ENCODE data around the gene SPDYE1. TPM values are rescaled to one million over a fixed set of nuclear protein-coding genes. Genes with fewer than 3 reads are reported as not detected.
"Not testable (repeated sequence)": the region's sequence is repeated elsewhere in the genome, so short reads cannot be mapped to it uniquely, and the experiment has no call there.

Gene SPDYE1
- polyA plus RNA-seq, 3 donors from 2014 or later = 0.22 TPM; not detected in 2

- H3K4me3 Mint-ChIP-seq, H3K27ac Mint-ChIP-seq, DNase-seq, H3K9me3 Mint-ChIP-seq, H3K36me3 Mint-ChIP-seq: not testable (repeated sequence)
- H3K27me3 Mint-ChIP-seq (ENCODE audit: low read depth in 3 of 3) = peaks cover 4 to 13% (median 7%) of the 10 kb centered on the region in 3 donors
- peaks cover 18 to 19% of the 10 kb centered on the region in 2 donors for H3K4me1 Mint-ChIP-seq
Measured at GRCh38 chr7:44022796-44023467, 25.2 kb downstream of the SPDYE1 start.

GRCh38 chr7:44029433-44029832 lies 31.7 kb downstream of the SPDYE1 start:
- H3K27ac Mint-ChIP-seq; H3K36me3 Mint-ChIP-seq; DNase-seq; H3K27me3 Mint-ChIP-seq (ENCODE audit: low read depth in 3 of 3); H3K4me1 Mint-ChIP-seq; H3K4me3 Mint-ChIP-seq; H3K9me3 Mint-ChIP-seq: not testable (repeated sequence)

- not testable (repeated sequence) for H3K36me3 Mint-ChIP-seq; H3K4me1 Mint-ChIP-seq; H3K9me3 Mint-ChIP-seq; H3K27ac Mint-ChIP-seq; DNase-seq; H3K27me3 Mint-ChIP-seq (ENCODE audit: low read depth in 3 of 3); H3K4me3 Mint-ChIP-seq
Measured at GRCh38 chr7:44030029-44030428, 32.3 kb downstream of the SPDYE1 start.

GRCh38 chr7:44031319-44031718 lies 33.6 kb downstream of the SPDYE1 start:
- DNase-seq; H3K4me3 Mint-ChIP-seq; H3K9me3 Mint-ChIP-seq; H3K4me1 Mint-ChIP-seq; H3K27me3 Mint-ChIP-seq (ENCODE audit: low read depth in 3 of 3); H3K36me3 Mint-ChIP-seq; H3K27ac Mint-ChIP-seq: not testable (repeated sequence)

- H3K4me3 Mint-ChIP-seq, H3K36me3 Mint-ChIP-seq, H3K27ac Mint-ChIP-seq: not testable (repeated sequence)
Measured at GRCh38 chr7:44032031-44032430, 34.3 kb downstream of the SPDYE1 start.

GRCh38 chr7:44033971-44034844 lies 36.5 kb downstream of the SPDYE1 start:
- H3K4me3 Mint-ChIP-seq; H3K27me3 Mint-ChIP-seq (ENCODE audit: low read depth in 3 of 3); H3K9me3 Mint-ChIP-seq; H3K36me3 Mint-ChIP-seq; H3K4me1 Mint-ChIP-seq; H3K27ac Mint-ChIP-seq; DNase-seq: not testable (repeated sequence)

More at GRCh38 chr7:44032031-44032430, 34.3 kb downstream of the SPDYE1 start:
- H3K27me3 Mint-ChIP-seq (ENCODE audit: low read depth in 3 of 3); H3K9me3 Mint-ChIP-seq; H3K4me1 Mint-ChIP-seq; DNase-seq: not testable (repeated sequence)

- not testable (repeated sequence) for H3K9me3 Mint-ChIP-seq; H3K36me3 Mint-ChIP-seq; H3K27ac Mint-ChIP-seq; H3K4me3 Mint-ChIP-seq; H3K27me3 Mint-ChIP-seq (ENCODE audit: low read depth in 3 of 3)
- DNase-seq = peak; percentile 38 to 45 (median 44)
- H3K4me1 Mint-ChIP-seq = peaks cover 6 to 11% of the 10 kb centered on the region in 2 donors
Measured at GRCh38 chr7:44036364-44036763, 38.7 kb downstream of the SPDYE1 start.

GRCh38 chr7:44037951-44038350 lies 40.3 kb downstream of the SPDYE1 start:
- H3K27ac Mint-ChIP-seq = peak overlapping the region in 5 of 6 donors; percentile 58 to 80 (median 75)
- H3K36me3 Mint-ChIP-seq; H3K27me3 Mint-ChIP-seq (ENCODE audit: low read depth in 3 of 3); H3K9me3 Mint-ChIP-seq; DNase-seq; H3K4me3 Mint-ChIP-seq: not testable (repeated sequence)
- peaks cover 13 to 16% of the 10 kb centered on the region in 2 donors for H3K4me1 Mint-ChIP-seq

GRCh38 chr7:44038553-44038952 lies 40.9 kb downstream of the SPDYE1 start:
- not testable (repeated sequence) for DNase-seq; H3K27me3 Mint-ChIP-seq (ENCODE audit: low read depth in 3 of 3); H3K27ac Mint-ChIP-seq; H3K9me3 Mint-ChIP-seq; H3K36me3 Mint-ChIP-seq; H3K4me3 Mint-ChIP-seq
- peaks cover 13 to 17% of the 10 kb centered on the region in 2 donors for H3K4me1 Mint-ChIP-seq

- H3K27me3 Mint-ChIP-seq (ENCODE audit: low read depth in 3 of 3); H3K36me3 Mint-ChIP-seq; H3K9me3 Mint-ChIP-seq: not testable (repeated sequence)
- DNase-seq = peak; percentile 90 to 93 (median 92)
- H3K27ac Mint-ChIP-seq = peak overlapping the region; percentile 83 to 99 (median 97)
- peak overlapping the region; percentile 83 to 94 (median 87) for H3K4me3 Mint-ChIP-seq
- peaks cover 17 to 22% of the 10 kb centered on the region in 2 donors for H3K4me1 Mint-ChIP-seq
Measured at GRCh38 chr7:44038961-44039558, 41.4 kb downstream of the SPDYE1 start.

- not testable (repeated sequence) for H3K36me3 Mint-ChIP-seq
Measured at GRCh38 chr7:44039800-44040492, 42.2 kb downstream of the SPDYE1 start.

GRCh38 chr7:44040493-44040891 lies 42.8 kb downstream of the SPDYE1 start:
- Mint-ChIP-seq H3K4me1 (peaks cover 26 to 31% of the 10 kb centered on the region in 2 donors), H3K4me3 (peak overlapping the region; percentile 67 to 82 (median 81)), H3K27ac (peak overlapping the region in 5 of 6 donors; percentile 69 to 84 (median 82))
- peak; percentile 64 to 73 (median 70) for DNase-seq
- not testable (repeated sequence) for H3K36me3 Mint-ChIP-seq; H3K27me3 Mint-ChIP-seq (ENCODE audit: low read depth in 3 of 3); H3K9me3 Mint-ChIP-seq

More at GRCh38 chr7:44039800-44040492, 42.2 kb downstream of the SPDYE1 start:
- Mint-ChIP-seq H3K4me3 (peak overlapping the region; percentile 42 to 68 (median 58)), H3K27ac (peak overlapping the region in 4 of 6 donors; percentile 59 to 80 (median 67)), H3K4me1 (peaks cover 20 to 25% of the 10 kb centered on the region in 2 donors)
- not testable (repeated sequence) for DNase-seq; H3K27me3 Mint-ChIP-seq (ENCODE audit: low read depth in 3 of 3); H3K9me3 Mint-ChIP-seq

GRCh38 chr7:44042221-44042620 lies 44.5 kb downstream of the SPDYE1 start:
- DNase-seq = no peak
- Mint-ChIP-seq H3K4me1 (peaks cover 43 to 48% of the 10 kb centered on the region in 2 donors), H3K27ac (peak overlapping the region in 4 of 6 donors; percentile 28 to 85 (median 68)), H3K9me3 (no peaks in the 10 kb centered on the region), H3K36me3 (peaks cover 0 to 5% (median 0%) of the 10 kb centered on the region in 3 donors), H3K4me3 (peak overlapping the region; percentile 42 to 73 (median 61)), H3K27me3 (ENCODE audit: low read depth in 3 of 3) (peaks cover 2 to 14% (median 11%) of the 10 kb centered on the region in 3 donors)

All from immature natural killer cell (primary cell).